ENCODE results near the gene ACADL.

DNA sequence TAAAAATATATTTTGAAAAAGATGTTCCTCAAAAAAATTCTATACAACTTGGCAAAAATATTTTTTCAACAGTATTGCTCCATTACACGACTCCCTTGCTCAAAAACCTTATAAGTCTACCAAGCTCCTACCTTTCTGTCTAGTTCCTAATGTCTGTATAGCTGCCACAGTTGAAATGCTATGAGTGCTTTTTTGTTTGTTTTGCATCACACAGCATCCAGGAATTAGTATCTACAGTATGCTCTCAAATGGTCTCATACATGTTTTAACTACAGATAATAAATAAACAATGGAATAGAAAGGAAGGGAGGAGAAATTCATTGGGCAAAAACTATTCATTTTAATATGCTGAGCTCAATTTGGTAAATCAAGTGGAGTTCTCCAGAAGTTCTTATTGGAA, 17.3 kb downstream of the ACADL start:
- no peak for TF ChIP-seq POLR2A (IDR thresholded peaks at IDR 0.05; ENCODE audit: borderline replicate concordance, extremely low read depth, insufficient read depth, insufficient read length)
- no peak for TF ChIP-seq CTCF (IDR thresholded peaks at IDR 0.05 in 2 of 3, conservative IDR thresholded peaks at IDR 0.05 in 1 of 3; ENCODE audit: borderline replicate concordance in 1 of 3, insufficient read depth in 1 of 3, low read depth in 2 of 3, low read length in 2 of 3)
- TF ChIP-seq RAD21 (IDR thresholded peaks at IDR 0.05; ENCODE audit: low read depth): no peak

All from HCT116 (cell line).